Measurements from ENCODE around the gene HIF3A. TPM values are rescaled to one million over a fixed set of nuclear protein-coding genes. Genes with fewer than 3 reads are reported as not detected.

HIF3A gene
- total and polyA plus RNA-seq, 9 of the 15 experiments (the other 6 are each of a cell fraction or from before 2014, with no cell fraction given): 0.29 TPM; not detected in 8

DNA sequence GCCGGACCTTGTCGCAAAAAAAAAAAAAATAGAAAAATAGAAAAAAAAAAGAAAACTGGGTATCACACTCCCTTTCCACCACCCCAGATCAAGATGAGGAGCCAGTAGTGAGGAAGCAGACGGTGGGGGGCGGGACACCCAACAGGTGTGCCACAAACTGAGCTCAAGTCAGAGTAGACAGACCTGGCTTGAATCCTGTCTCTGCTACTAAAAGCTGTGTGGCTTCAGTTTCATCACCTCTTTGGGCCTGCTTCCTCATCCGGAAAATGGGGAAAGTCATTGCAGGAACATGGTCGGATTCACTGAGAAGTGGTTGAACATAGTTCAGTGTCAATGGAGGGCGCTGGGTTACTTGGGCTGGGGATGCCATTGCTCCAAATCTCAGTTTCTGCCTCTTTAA lies 2.9 kb downstream of the HIF3A start:
- no peak overlapping the region for H2AFZ ChIP-seq (ENCODE audit: low read depth, low read length)
- H3K27ac ChIP-seq (ENCODE audit: extremely low read depth, low read depth, low read length): no peak overlapping the region
- no peaks in the 10 kb centered on the region for H3K36me3 ChIP-seq (ENCODE audit: control insufficient read depth, insufficient read depth, low read length)
- H3K4me3 ChIP-seq: no peak overlapping the region
- no peaks in the 10 kb centered on the region for H3K79me2 ChIP-seq (ENCODE audit: control insufficient read depth, insufficient read depth, low read length)
- WGBS (ENCODE audit: insufficient coverage, low coverage, missing lambda C conversion rate): 7% methylated on average over 3 of the region's 7 CpGs
- H3K27me3 ChIP-seq (ENCODE audit: control insufficient read depth in 2 of 2, insufficient read depth in 2 of 2, low read length in 2 of 2): peaks cover 0 to 3% of the 10 kb centered on the region in 2 experiments; a peak in 2 of 5 replicates
- H3K4me1 ChIP-seq (replicated peaks in 1 of 2; ENCODE audit: control insufficient read depth in 2 of 2, insufficient read depth in 2 of 2, low read length in 2 of 2): peaks cover 0 to 32% of the 10 kb centered on the region in 2 experiments; a peak in 2 of 5 replicates
- DNase-seq (ENCODE audit: extremely low read depth in 1 of 4, low spot score in 3 of 4) (no peak), ATAC-seq (no peak), FAIRE-seq (no peak)
- no peak overlapping the region for H3K4me2 ChIP-seq (ENCODE audit: insufficient read depth, low read length)
- H4K20me1 ChIP-seq (replicated peaks; ENCODE audit: control insufficient read depth, insufficient read depth, low read length): no peaks in the 10 kb centered on the region
- BruUV-seq (replicated peaks): no TSS peak
- ChIA-PET POLR2A (interaction anchor here (1.0 to 1.1 kb wide), 2 partner anchors 18 to 105 kb away, joined by 3 read pairs; no protein-coding TSS in a partner anchor), CTCF (ENCODE audit: low intra/inter-chr PET ratio) (no interaction called here)
- no peaks in the 10 kb centered on the region for H3K9me1 ChIP-seq (ENCODE audit: control insufficient read depth, insufficient read depth, low read length)
- intact Hi-C loops (cut with micrococcal nuclease): no loop called here
- in situ Hi-C loops (cut with MboI): no loop called here
- H3K9me3 ChIP-seq (replicated peaks; ENCODE audit: control insufficient read depth, insufficient read depth, low read depth, low read length): no peaks in the 10 kb centered on the region
- TF ChIP-seq, protein P1, sequence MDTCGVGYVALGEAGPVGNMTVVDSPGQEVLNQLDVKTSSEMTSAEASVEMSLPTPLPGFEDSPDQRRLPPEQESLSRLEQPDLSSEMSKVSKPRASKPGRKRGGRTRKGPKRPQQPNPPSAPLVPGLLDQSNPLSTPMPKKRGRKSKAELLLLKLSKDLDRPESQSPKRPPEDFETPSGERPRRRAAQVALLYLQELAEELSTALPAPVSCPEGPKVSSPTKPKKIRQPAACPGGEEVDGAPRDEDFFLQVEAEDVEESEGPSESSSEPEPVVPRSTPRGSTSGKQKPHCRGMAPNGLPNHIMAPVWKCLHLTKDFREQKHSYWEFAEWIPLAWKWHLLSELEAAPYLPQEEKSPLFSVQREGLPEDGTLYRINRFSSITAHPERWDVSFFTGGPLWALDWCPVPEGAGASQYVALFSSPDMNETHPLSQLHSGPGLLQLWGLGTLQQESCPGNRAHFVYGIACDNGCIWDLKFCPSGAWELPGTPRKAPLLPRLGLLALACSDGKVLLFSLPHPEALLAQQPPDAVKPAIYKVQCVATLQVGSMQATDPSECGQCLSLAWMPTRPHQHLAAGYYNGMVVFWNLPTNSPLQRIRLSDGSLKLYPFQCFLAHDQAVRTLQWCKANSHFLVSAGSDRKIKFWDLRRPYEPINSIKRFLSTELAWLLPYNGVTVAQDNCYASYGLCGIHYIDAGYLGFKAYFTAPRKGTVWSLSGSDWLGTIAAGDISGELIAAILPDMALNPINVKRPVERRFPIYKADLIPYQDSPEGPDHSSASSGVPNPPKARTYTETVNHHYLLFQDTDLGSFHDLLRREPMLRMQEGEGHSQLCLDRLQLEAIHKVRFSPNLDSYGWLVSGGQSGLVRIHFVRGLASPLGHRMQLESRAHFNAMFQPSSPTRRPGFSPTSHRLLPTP (IDR thresholded peaks at IDR 0.05; ENCODE audit: borderline replicate concordance, extremely low read depth, insufficient read length): no peak
- no peak for TF ChIP-seq CEBPG (CRISPR knock-in tag; IDR thresholded peaks at IDR 0.05)
- peak in 1 of 2 experiments; percentile 34; a peak in 1 of 4 replicates for TF ChIP-seq CEBPG (tag; conservative IDR thresholded peaks at IDR 0.05 in 1 of 2, IDR thresholded peaks at IDR 0.05 in 1 of 2)
- no peak overlapping the region for H3K9ac ChIP-seq (ENCODE audit: insufficient read depth in 1 of 2, low read depth in 2 of 2, low read length in 2 of 2)
